Spleen (tissue), 7 donors: ENCODE results near the gene PRDX2.

Experiments used
- POLR2A ChIP-seq, 3 donors: fragments of 450-650 bp; IDR thresholded peaks; one replicate each; pipeline ENCODE4 v1.5.1; 2017; ENCODE audit warnings: antibody characterized with exemption in 3 of 3, mild to moderate bottlenecking in 1 of 3
- TF ChIP-seq, protein P1 (sequence below), 11 experiments: fragments of 200-600 bp in 7 of 11; fragments of 450-650 bp in 4 of 11; sonication (generic) in 4 of 11; IDR thresholded peaks in 8 of 11; conservative IDR thresholded peaks in 3 of 11; 1 replicate in 7 of 11; 2 replicates in 4 of 11; pipeline versions ENCODE4 v1.4.0 to v1.8.0; 2016 to 2021; ENCODE audit warnings: antibody characterized with exemption in 11 of 11, inconsistent platforms in 4 of 11, mild to moderate bottlenecking in 1 of 11
- donor health status: DM: no; HTN: no; CAD: no; lungs with moderate emphysema.
- donor health status: DM: no; HTN: no; CAD: no.
- donor health status: DM: no; HTN: no; CAD: no.

DNA sequence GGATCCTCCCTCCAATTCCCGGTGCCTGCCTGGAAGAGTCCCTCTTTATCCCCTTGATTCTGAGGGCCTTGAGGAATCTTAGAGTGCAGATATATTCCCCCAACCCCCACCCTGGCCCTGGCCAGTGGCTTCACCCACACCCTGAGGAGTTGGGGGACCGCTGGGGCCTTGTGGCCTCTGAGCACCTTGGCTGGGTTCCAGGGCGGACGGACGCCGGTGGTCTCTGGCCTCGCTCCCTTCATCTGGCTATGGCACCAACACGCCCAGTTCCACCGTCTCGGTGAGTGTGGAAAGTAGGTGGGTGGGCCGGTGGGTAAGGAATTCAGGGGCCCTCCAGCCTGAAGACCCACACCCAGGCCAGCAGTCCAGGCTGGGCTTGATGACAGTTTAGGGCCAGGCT is 41.7 kb upstream of the PRDX2 start:
- TF ChIP-seq, protein P1, sequence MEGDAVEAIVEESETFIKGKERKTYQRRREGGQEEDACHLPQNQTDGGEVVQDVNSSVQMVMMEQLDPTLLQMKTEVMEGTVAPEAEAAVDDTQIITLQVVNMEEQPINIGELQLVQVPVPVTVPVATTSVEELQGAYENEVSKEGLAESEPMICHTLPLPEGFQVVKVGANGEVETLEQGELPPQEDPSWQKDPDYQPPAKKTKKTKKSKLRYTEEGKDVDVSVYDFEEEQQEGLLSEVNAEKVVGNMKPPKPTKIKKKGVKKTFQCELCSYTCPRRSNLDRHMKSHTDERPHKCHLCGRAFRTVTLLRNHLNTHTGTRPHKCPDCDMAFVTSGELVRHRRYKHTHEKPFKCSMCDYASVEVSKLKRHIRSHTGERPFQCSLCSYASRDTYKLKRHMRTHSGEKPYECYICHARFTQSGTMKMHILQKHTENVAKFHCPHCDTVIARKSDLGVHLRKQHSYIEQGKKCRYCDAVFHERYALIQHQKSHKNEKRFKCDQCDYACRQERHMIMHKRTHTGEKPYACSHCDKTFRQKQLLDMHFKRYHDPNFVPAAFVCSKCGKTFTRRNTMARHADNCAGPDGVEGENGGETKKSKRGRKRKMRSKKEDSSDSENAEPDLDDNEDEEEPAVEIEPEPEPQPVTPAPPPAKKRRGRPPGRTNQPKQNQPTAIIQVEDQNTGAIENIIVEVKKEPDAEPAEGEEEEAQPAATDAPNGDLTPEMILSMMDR (IDR thresholded peaks at IDR 0.05 in 8 of 11, conservative IDR thresholded peaks at IDR 0.05 in 3 of 11): no peak
- no peak for TF ChIP-seq POLR2A (IDR thresholded peaks at IDR 0.05)
